Measurements from ENCODE around the gene ATP8A2.
"Not testable (repeated sequence)": the region's sequence is repeated elsewhere in the genome, so short reads cannot be mapped to it uniquely, and the experiment has no call there.

The ATP8A2 gene

GRCh38 chr13:25771641-25772478, 400.1 kb downstream of the ATP8A2 start:
- DNase-seq = no peak

GRCh38 chr13:25772534-25772933, 400.8 kb downstream of the ATP8A2 start:
- DNase-seq = not testable (repeated sequence)

GRCh38 chr13:25774056-25774455, 402.3 kb downstream of the ATP8A2 start:
- not testable (repeated sequence) for DNase-seq

GRCh38 chr13:25775275-25775674, 403.5 kb downstream of the ATP8A2 start:
- no peak for DNase-seq

GRCh38 chr13:25775986-25776385, 404.2 kb downstream of the ATP8A2 start:
- no peak for DNase-seq

- no peak for DNase-seq
These were observed 404.9 kb downstream of the ATP8A2 start for GRCh38 chr13:25776722-25777121.

GRCh38 chr13:25777509-25777908, 405.7 kb downstream of the ATP8A2 start:
- no peak for DNase-seq

- DNase-seq = no peak
These were observed 406.6 kb downstream of the ATP8A2 start for GRCh38 chr13:25778365-25778764.

GRCh38 chr13:25778808-25779305, 407.1 kb downstream of the ATP8A2 start:
- DNase-seq = no peak

GRCh38 chr13:25783076-25783475, 411.3 kb downstream of the ATP8A2 start:
- DNase-seq = no peak

- no peak for DNase-seq
These were observed 411.8 kb downstream of the ATP8A2 start for GRCh38 chr13:25783601-25784024.

GRCh38 chr13:25784119-25784518, 412.3 kb downstream of the ATP8A2 start:
- DNase-seq = no peak

GRCh38 chr13:25790137-25790536, 418.4 kb downstream of the ATP8A2 start:
- not testable (repeated sequence) for DNase-seq

GRCh38 chr13:25795277-25795676, 423.5 kb downstream of the ATP8A2 start:
- no peak for DNase-seq

- no peak for DNase-seq
These were observed 424.7 kb downstream of the ATP8A2 start for GRCh38 chr13:25796474-25796873.

GRCh38 chr13:25798998-25799397, 427.2 kb downstream of the ATP8A2 start:
- no peak for DNase-seq

GRCh38 chr13:25800523-25800922, 428.7 kb downstream of the ATP8A2 start:
- no peak for DNase-seq

- DNase-seq = no peak
These were observed 430.8 kb downstream of the ATP8A2 start for GRCh38 chr13:25802579-25802978.

- no peak for DNase-seq
These were observed 431.9 kb downstream of the ATP8A2 start for GRCh38 chr13:25803641-25804040.

GRCh38 chr13:25806264-25806974, 434.6 kb downstream of the ATP8A2 start:
- no peak for DNase-seq

GRCh38 chr13:25807562-25807961, 435.8 kb downstream of the ATP8A2 start:
- DNase-seq = no peak

GRCh38 chr13:25811506-25811905, 439.7 kb downstream of the ATP8A2 start:
- no peak for DNase-seq

- DNase-seq = no peak
These were observed 444.5 kb downstream of the ATP8A2 start for GRCh38 chr13:25816239-25816638.
